Calu3 (cell line): Measurements from ENCODE around the gene PLEKHA6. TPM values are rescaled to one million over a fixed set of nuclear protein-coding genes. Genes with fewer than 3 reads are reported as not detected.

Source experiments
- BruUV-seq: library from RNA; stranded (reverse); fragments of 400-500 nt; replicated peaks from 2 replicates; lab custom pipeline; 2021; lab: Mats Ljungman, UMichigan
- CTCF ChIA-PET: fragments of 300-600 bp; sonication (Branson Sonifier 250); formaldehyde crosslinking; loops from one replicate; lab custom pipeline; 2022; ENCODE audit warnings: antibody characterized with exemption; lab: Charles Lee
- DNase-seq: peaks from one replicate; pipeline ENCODE4 v3.0.0; 2022
- H3K27ac Mint-ChIP-seq: one replicate; pipeline ENCODE4 v1.8.0; 2022; ENCODE audit warnings: mixed read lengths; ENCODE audit not compliant: unreplicated experiment
- H3K27me3 Mint-ChIP-seq: one replicate; pipeline ENCODE4 v1.8.0; 2022; ENCODE audit warnings: mixed read lengths; ENCODE audit not compliant: unreplicated experiment
- H3K36me3 Mint-ChIP-seq: one replicate; pipeline ENCODE4 v1.8.0; 2022; ENCODE audit warnings: mild to moderate bottlenecking, moderate library complexity, mixed read lengths; ENCODE audit not compliant: insufficient read depth, unreplicated experiment
- H3K4me1 Mint-ChIP-seq: one replicate; pipeline ENCODE4 v1.8.0; 2022; ENCODE audit warnings: mild to moderate bottlenecking, low read depth, mixed read lengths; ENCODE audit not compliant: unreplicated experiment
- H3K4me3 Mint-ChIP-seq: one replicate; pipeline ENCODE4 v1.8.0; 2022; ENCODE audit warnings: mild to moderate bottlenecking, low read depth, moderate library complexity, mixed read lengths; ENCODE audit not compliant: unreplicated experiment
- H3K9me3 Mint-ChIP-seq: one replicate; pipeline ENCODE4 v1.8.0; 2022; ENCODE audit warnings: low read depth, mixed read lengths; ENCODE audit not compliant: unreplicated experiment
- CTCF ChIP-seq: fragments of 200-600 bp; IDR thresholded peaks from one replicate; pipeline ENCODE4 v1.8.0; 2022; ENCODE audit warnings: antibody characterized with exemption; ENCODE audit not compliant: unreplicated experiment
- intact Hi-C: fragments of 100-400 bp; cut with micrococcal nuclease; formaldehyde crosslinking; loops from one replicate; pipeline ENCODE4 v1.10.0; 2022; ENCODE audit not compliant: unreplicated experiment
- total RNA-seq: library from RNA; stranded (reverse); gene quantifications from 2 replicates; pipeline ENCODE4 v1.2.3, GENCODE V29; 2022

Gene PLEKHA6
- total RNA-seq, 1 experiment from 2014 or later: 101 TPM

- peaks cover 10% of the 10 kb centered on the region for H3K4me1 Mint-ChIP-seq
- CTCF ChIA-PET: no interaction called here
- intact Hi-C loops: no loop called here
- BruUV-seq: no TSS peak
- H3K27ac Mint-ChIP-seq: no peak overlapping the region
- peaks cover 58% of the 10 kb centered on the region for H3K36me3 Mint-ChIP-seq
- no peak overlapping the region for H3K4me3 Mint-ChIP-seq
- no peak for DNase-seq
- no peak for TF ChIP-seq CTCF
- H3K27me3 Mint-ChIP-seq: no peaks in the 10 kb centered on the region
- no peaks in the 10 kb centered on the region for H3K9me3 Mint-ChIP-seq
Measured at GRCh38 chr1:204261746-204262505, 97.8 kb downstream of the PLEKHA6 start.

GRCh38 chr1:204261266-204261665, 98.5 kb downstream of the PLEKHA6 start:
- CTCF ChIA-PET: no interaction called here
- H3K36me3 Mint-ChIP-seq: peaks cover 58% of the 10 kb centered on the region
- peaks cover 3% of the 10 kb centered on the region for H3K4me1 Mint-ChIP-seq
- no TSS peak for BruUV-seq
- intact Hi-C loops: no loop called here
- DNase-seq: no peak
- H3K27me3 Mint-ChIP-seq: no peaks in the 10 kb centered on the region
- H3K4me3 Mint-ChIP-seq: no peak overlapping the region
- no peak for TF ChIP-seq CTCF
- H3K27ac Mint-ChIP-seq: no peak overlapping the region
- H3K9me3 Mint-ChIP-seq: no peaks in the 10 kb centered on the region

DNA sequence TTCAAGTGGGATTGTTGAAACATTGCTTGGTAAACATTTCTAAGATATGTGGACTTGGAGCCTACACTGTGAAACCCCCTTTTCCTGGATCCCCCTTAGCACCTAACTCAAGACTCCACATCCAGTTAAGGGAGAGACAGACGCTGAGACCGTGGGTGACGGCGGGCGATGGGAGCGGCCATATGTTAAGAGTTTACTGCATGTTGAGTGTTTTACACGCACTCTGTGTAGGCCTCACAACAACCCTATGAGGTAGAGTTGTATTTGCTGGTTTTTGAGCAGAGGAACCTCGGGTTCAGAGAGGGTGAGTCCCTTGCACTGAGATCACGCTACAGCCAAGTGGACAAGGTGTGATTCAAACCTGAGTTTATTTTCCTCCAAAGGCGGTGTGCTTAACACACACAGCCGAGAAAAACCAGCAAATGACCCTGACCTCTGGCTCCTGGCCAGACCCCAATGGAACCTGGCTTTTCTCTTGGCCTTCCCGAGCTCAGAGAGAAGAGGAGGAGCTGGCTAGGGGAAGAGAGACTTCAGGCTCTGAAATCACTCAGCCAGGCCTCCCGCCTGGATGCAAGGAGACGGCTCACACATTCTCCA, 99.0 kb downstream of the PLEKHA6 start:
- intact Hi-C loops: no loop called here
- H3K27me3 Mint-ChIP-seq: no peaks in the 10 kb centered on the region
- BruUV-seq: no TSS peak

GRCh38 chr1:204259782-204260181, 99.9 kb downstream of the PLEKHA6 start:
- CTCF ChIA-PET: interaction anchor here (1.4 to 2.0 kb wide), 4 partner anchors 71 to 139 kb away, joined by 4 to 39 read pairs (median 10); no protein-coding TSS in a partner anchor
- no peaks in the 10 kb centered on the region for H3K9me3 Mint-ChIP-seq
- H3K4me1 Mint-ChIP-seq: no peaks in the 10 kb centered on the region
- no TSS peak for BruUV-seq
- no peaks in the 10 kb centered on the region for H3K27me3 Mint-ChIP-seq
- H3K27ac Mint-ChIP-seq: no peak overlapping the region
- no peak overlapping the region for H3K4me3 Mint-ChIP-seq
- no peak for TF ChIP-seq CTCF
- DNase-seq: no peak
- intact Hi-C loops: no loop called here
- peaks cover 59% of the 10 kb centered on the region for H3K36me3 Mint-ChIP-seq

More for the DNA sequence above, 99.0 kb downstream of the PLEKHA6 start:
- Mint-ChIP-seq H3K9me3 (no peaks in the 10 kb centered on the region), H3K36me3 (peaks cover 64% of the 10 kb centered on the region), H3K27ac (no peak overlapping the region), H3K4me1 (no peaks in the 10 kb centered on the region), H3K4me3 (no peak overlapping the region)
- no peak for DNase-seq
- CTCF ChIA-PET: no interaction called here
- no peak for TF ChIP-seq CTCF
